ENCODE results near the gene SHB. TPM values are rescaled to one million over a fixed set of nuclear protein-coding genes. Genes with fewer than 3 reads are reported as not detected.
A peak's percentile ranks its signal among the peaks of the same experiment; 100 is the strongest.

The SHB gene, protein sequence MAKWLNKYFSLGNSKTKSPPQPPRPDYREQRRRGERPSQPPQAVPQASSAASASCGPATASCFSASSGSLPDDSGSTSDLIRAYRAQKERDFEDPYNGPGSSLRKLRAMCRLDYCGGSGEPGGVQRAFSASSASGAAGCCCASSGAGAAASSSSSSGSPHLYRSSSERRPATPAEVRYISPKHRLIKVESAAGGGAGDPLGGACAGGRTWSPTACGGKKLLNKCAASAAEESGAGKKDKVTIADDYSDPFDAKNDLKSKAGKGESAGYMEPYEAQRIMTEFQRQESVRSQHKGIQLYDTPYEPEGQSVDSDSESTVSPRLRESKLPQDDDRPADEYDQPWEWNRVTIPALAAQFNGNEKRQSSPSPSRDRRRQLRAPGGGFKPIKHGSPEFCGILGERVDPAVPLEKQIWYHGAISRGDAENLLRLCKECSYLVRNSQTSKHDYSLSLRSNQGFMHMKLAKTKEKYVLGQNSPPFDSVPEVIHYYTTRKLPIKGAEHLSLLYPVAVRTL
- 54.8 and 65.4 TPM in 2 replicates for total RNA-seq (2014; rRNA removed; shearing (Covaris generic))

DNA sequence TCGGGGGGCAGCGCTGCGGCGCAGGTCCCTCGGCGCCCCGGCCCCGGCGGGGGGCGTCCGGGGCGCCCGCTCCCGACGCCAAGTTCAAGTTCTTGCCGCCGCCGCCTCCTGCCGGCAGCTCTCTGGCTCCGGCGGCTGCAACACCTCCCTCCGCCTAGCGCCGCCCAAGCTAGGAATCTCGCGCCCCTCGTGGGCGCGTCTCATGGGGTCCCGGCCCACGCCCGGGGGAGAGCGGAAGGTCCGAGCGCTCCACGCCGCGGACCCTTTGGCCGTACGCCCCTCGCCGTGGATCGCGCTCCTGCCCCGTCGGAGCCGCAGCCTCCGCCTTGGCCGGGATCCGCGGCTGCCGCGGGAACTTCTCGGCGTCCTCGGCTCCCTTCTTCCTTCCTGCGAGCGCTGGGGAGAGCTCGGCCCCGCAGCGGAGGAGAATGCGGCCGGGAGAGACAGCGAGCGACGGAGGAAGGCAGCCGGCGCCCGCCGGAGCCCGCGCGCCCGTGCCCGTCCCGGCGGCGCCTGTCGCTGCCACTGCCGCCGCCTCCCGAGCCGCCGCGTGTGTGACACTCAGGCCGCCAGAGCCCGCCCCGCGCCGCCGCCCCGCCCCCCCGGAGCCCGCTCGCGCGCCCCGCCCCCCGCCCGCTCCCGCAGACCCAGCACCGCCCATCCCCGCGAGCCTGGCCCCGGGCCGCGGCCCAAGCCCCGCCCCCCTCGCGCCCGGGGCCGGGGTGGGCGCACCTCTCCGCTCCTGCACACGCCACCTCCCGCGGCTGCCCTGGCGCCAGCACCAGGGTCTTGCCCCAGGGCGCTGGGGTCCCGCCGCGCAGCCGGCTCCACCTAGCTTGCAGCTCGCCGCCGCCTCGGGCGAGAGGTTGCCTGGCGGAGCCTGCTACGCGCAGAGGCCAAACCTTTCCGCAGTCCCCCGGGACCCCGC lies at the start of gene SHB:
SHB (minus strand) TSS at position 527 of the 928 bp plus-strand sequence. CDS start 582 bp downstream, outside the sequence.
- peak; percentile 53 for DNase-seq (ENCODE audit: low spot score)

DNA sequence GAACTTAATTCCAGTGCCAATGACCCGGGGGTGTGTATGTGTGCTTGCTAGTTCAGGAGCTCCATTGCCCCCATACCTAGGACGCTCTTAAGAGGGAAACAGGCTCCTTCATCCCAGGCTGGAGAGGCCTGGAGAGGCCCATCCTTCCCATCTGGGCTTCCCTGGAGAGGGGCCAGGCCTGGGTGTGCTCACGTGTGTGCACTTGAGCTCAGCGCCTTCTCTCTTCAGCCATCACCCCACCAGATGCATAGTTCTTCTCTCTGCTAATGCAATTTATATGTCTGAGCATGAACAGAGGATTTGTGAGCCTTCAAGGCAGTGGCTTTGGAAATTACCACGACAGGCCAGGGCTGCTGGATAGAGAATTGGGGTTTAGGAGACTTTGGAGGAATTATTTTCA lies 48.6 kb upstream of the SHB start:
- DNase-seq (ENCODE audit: low spot score): no peak

DNA sequence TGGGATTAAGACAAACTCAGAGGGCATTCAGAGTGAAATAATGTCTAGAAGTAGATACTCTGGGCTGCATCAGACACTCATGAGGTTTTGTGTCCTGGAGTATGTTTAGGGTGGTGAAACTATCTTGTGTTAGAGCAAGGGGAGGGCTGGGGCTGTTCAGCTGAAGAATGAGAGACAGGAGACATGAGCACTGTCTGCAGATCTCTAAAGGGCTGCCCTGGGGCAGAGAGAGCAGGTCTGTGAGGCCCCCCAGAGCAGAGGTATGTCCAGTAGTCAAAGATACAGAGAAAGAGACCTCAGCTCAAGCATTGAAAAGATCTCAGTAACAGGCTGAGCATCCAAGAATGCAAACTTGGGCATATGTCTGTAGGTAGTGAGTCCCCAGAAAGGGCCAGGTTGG lies 45.9 kb upstream of the SHB start:
- no peak for DNase-seq (ENCODE audit: low spot score)

DNA sequence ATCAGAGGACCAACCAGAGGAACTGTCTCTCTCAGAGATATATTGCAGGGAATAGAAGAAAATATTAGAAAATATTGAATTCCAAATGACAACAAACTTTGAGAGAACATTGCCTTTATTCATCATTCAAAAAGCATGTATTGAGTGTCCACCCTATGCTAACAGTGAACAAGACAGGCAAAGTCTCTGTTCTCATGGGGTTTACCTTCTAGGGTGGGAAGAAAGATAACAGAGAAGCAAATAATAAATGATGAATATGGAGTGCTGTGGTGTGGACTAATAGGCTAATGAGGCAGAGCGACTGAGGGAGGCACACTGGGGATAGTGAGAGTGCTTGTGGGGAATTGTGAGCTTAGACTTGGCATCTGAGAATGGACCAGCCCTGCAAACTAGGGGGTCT lies 43.4 kb upstream of the SHB start:
- no peak for DNase-seq (ENCODE audit: low spot score)

DNA sequence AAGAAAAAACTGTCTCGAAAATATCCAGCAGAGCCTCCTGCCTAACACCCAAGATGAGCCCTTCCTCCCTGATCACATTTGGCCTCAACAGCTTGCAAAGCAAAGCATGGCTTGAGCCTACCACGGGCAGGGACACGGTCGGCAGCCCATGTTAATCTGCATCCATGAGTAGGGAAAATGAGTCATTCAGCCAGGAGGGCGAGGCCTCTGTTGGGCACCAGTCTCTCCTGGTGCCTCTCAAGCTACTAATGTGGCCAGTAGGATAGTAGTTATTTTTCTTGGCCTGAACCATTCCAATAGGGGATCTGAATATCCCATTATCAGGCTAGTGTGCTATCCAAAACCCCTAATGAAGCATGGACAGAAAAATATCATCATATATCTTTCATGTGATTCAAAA lies 43.0 kb upstream of the SHB start:
- DNase-seq (ENCODE audit: low spot score): no peak

DNA sequence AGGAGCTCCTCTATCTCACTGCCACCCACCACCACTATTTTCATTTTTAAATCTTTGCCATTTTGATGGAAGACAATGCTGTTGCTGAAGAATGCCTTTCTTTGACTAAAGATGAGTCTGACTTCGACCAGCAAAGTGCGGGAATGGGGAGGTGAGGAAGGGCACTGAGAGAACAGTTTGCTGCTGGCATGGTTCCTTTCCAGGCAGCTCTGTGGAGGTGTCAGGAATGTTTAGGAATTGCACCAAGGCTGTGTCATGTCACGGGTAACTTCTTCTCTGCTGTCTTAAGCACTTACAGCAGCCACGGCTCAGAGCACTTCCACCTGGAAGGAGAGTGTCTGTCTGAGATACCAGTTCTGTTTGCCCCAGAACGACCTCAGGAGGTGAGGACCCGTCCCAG lies 41.4 kb upstream of the SHB start:
- no peak for DNase-seq (ENCODE audit: low spot score)

DNA sequence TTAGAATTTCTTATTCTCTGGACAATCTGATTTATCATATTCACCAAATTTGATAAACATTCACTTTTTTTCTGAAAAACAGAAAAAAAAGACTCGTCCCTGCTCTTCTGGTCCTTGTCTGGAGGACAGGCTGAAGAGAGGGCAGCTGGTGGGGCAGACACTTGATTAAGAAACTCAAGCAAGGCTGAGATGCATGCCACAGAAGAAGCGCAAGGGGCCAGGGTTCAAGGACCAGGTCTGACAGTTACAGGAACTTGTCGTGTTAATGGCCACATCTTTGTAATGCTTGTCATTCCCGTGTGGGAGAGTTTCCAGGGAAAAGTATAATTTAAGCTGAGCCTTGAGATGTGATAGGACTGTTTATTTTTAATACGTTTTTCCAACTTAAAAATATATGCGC lies 40.6 kb upstream of the SHB start:
- no peak for DNase-seq (ENCODE audit: low spot score)

DNA sequence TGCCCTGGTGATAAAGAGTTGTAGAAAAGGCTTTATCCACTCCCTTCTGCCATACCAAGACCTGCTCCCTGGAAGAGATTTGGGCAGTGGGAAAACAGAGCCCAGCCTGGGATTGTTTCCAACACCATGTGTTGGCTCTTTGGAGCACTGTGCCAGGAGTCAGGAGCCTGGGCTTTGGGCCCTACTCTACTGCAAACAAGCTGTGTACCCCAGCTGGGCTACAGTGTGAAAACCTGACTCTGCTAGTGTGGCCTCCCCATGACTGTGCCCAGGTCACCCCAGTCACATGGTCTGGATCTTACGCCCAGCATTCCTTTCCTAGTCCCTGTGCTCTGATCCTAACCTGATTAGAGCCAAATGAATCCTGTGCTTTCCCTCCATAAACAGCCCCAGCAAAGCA lies 39.3 kb upstream of the SHB start:
- no peak for DNase-seq (ENCODE audit: low spot score)

DNA sequence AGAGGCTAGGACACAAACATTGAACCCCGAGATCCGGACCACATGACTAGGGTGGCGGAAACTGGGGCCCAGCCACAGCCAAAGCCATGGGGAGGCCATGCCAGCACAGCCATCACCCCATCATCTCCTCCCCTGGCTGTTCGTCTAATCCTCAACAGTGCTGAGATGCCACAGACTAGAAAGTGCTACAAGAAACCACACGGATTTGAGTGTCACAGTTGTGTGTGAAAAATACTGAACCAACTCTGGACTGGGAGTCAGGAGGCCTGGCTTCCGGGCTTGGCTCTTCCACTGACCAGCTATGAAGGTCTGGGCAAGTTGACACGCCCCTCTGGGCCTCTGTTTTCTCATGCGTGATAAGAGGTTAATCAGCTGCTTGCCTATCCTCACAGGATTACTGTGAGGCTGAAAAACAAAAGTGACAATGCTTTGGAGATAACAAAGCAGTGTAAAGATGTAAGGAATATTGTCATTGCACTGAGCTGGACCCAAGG lies 38.8 kb upstream of the SHB start:
- no peak for DNase-seq (ENCODE audit: low spot score)

DNA sequence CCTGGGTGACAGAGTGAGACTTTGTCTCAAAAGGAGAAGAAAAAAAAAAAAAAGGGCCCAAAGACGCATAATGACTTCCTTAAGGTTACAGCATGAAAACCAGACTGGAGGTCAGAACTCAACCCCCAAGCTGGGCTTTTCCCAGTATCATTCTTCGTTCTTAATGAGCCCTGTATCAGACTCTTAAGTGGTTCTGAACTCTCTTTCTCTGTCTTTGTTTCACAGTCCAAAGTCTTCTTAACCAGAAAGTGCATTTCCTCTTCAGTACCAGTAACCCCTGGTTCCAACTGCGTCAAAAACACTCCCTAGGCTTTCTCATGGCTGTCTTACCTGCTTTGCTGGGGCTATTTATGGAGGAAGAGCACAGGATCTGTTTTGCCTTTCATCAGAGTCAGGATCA lies 38.4 kb upstream of the SHB start:
- no peak for DNase-seq (ENCODE audit: low spot score)

DNA sequence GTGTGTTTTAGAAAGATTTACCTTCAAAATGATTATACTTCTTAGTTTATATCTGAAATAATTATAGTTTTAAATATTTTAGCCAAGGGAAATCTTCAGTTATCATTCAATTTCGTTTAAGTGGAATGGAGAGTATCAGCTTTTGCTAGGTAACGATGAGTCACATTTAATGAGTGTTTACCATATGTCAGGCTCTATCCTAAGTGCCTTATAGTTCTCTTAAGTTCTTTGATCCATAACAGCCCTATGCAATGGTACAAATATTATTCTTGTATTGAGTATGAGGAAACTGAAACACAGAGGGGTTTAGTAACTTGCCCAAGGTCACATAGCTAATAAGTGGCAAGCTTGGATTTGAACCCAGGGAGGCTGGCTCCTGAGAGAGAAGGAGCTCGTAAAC lies 37.5 kb upstream of the SHB start:
- no peak for DNase-seq (ENCODE audit: low spot score)

DNA sequence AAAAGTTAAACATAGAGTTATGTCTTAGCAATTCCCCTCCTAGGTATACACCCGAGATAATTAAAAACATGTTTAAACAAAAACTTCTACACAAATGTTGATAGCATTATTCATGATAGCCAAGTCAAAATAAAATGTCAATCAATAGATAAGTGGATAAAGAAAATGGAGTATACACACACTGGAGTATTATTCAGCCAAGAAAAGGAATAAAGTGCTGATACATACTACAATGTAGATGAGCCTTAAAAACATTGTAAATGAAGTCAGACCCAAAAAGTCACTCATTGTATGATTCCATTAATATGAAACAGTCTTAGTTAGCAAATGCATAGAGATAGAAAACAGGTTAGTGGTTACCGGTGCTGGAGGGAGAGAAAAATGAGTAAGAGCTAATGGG lies 34.3 kb upstream of the SHB start:
- no peak for DNase-seq (ENCODE audit: low spot score)

DNA sequence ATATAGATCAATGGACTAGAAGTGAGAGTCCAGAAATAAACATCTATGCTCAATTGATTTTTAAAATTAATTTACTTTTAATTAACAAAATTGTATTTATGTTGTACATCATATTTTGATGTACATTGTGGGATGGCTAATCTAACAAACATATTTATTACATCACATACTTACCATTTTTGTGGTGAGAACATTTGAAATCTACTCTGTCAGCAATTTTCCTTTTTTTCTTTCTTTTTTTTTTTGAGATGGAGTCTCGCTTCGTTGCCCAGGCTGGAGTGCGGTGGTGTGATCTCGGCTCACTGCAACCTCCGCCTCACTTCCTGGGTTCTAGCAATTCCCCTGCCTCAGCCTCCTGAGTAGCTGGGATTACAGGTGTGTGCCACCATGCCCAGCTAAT lies 32.4 kb upstream of the SHB start:
- DNase-seq (ENCODE audit: low spot score): no peak

DNA sequence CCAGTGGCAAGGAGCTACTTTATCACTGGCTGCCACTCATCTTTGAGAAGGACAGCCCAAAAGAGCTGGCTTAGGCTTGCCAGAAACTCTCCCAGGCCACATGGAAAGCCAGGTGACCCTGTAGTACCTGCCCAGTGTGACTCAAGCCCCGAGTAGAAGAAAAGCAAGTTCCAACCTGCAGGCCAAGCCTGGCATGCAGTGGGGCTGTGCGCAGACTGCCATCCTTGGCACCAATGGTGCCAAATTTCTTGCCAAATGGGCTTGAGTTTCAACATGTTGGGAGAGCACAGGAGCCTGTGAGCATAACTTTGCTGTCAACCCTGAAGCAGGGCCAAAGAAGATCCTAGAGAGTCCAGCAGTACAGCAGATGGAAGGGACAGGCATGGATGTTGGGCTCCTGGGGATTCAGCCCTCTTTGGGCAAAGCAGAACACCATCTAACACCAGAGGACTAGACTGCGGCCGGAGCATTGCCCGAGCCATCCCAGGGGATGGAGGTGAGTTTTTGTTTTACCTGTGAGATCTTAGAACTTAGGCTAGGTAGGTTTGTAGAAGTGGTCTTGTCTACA lies 27.3 kb upstream of the SHB start:
- DNase-seq (ENCODE audit: low spot score): no peak

DNA sequence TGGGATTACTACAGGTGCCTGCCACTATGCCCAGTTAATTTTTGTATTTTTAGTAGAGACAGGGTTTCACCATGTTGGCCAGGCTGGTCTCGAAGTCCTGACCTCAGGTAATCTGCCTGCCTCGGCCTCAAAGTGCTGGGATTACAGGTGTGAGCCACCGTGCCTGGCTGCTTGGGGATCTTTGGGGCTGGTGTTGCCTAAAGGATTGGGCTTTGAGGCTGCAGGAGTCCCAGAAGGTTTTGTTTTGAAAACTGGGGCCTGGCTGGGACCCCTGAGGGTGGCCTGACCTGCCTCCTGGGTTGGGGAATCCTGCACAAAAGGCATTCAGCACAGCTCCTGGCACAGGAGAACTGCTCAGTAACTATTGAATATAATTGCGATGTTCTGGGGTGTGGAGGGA lies 25.1 kb upstream of the SHB start:
- DNase-seq (ENCODE audit: low spot score): no peak

DNA sequence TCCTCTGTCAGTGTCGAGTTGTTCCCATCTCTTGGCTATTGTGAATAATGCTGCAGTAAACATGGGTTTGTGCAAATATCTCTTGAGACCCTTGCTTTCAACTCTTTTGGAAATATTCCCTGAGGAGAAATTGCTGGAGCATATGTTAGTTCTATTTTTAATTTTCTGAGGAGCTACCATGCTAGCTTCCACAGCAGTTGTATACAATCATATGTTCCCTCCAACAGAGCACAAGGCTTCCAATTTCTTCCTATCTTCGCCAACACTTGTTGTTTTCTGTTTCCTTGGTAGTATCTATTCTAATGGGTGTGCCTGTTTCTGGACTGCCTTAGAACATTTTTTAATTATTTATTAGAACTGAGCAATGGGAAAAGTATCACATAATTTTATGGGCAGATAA lies 23.6 kb upstream of the SHB start:
- no peak for DNase-seq (ENCODE audit: low spot score)

DNA sequence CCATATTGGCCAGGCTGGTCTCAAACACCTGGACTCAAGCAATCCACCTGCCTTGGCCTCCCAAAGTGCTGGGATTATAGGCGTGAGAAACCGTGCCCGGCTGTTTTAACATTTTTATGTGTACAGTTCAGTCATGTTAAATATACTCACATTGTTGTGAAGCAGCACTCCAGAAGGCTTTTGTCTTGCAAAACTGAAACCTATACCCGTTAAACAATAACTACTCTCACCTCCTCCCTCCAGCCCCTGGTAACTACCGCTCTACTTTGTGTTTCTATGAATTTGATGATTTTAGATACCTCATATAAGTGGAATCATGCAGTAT lies 23.1 kb upstream of the SHB start:
- no peak for DNase-seq (ENCODE audit: low spot score)

DNA sequence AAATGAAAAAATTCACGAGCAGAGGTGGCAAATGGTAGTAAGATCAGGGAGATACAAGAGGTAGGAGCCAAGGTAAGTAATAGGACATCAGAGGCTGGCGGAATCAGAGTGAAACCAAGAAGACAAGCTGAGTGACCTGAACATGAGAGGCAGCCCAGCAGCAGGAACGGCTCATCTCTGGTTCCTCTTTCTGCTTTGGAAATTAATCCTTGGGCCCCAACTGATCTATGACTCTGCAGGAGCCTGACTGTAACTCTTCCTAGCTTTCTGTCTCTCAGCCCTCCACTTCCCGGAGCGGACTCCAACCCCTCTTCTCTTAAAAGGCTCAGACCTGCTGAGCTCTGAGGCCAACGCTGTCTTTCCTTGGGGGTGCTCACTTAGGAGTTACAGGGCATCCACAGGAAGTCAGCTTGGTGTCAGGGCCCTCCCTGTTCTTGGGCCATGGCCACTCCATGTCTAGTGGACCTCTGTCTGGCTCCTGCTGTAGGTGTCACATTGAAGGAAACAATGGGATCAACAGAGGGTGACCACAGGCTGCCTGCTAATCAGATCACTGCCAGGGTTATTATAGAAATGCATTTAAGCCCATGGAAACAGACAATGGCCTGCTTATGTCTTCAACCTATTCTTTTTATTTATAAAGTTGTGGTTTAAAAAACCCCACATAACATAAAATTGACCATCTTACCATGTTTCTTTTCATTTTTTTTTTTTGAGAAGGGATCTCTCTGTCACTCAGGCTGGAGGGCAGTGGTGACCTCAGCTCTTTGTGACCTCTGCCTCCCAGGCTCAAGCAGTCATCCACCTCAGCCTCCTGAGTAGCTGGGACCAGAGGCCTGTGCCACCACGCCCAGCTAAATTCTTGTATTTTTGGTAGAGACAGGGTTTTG lies 22.5 kb upstream of the SHB start:
- DNase-seq (ENCODE audit: low spot score): no peak

DNA sequence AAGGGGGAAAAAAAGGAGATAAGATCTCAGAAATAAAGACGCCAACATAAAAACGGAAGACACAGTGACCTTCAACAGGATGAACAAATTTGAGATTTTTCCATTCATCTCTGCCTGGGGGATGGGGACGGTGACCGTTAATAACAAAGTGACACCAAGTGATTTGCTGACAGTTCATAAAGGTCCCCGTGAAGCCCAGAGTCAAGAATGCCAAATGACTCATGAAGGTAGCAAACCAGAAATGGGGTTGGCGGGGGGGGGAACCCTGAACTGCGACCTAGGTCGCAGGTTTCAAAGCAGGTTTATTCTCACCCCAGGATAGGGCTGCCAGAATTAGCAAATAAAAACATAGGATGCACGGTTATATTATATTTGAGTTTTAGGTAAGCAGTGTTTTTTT lies 21.1 kb upstream of the SHB start:
- DNase-seq (ENCODE audit: low spot score): no peak

DNA sequence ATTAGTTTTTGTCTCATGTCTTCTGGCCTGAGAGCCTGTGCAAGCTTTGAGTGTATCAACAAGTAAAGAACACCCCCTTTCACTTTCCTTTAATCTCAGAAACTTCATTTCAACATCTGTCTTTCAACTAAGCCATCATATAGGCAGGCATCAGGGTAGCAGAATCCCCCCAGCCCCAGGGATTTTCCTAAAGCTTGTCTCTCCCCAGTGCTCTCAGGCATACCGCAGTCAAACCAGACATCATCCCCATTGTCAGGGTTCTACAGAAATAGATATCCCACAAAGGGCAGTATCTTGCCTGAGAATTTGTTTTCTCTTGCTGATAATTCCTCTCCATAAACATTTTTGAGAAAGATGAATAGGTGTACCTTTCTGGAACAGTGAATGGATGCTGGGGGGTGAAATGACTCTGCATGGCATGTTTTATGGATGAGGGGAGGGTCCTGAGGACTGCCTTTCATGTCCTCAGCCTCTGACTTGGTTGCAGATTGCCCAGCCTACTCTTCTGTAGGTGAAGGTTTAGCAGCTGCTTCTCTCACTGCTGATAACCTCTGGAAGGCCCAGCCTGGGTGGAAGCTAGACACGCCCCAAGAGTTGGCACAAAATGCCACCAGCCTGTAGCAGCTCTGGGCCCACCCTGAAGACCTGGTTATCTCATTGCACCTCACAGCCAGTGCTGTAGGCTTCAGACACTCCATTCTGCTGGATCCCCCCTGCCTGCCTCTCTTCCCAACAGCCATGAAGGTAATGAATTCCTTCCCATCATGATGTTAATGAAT lies 20.5 kb upstream of the SHB start:
- DNase-seq (ENCODE audit: low spot score): no peak
